Peyer's patch (tissue), 4 donors: Measurements from ENCODE around the gene NEK6. TPM values are rescaled to one million over a fixed set of nuclear protein-coding genes. Genes with fewer than 3 reads are reported as not detected.

ENCODE experiments used
- DNase-seq, 3 donors: peaks; one replicate each; pipeline ENCODE4 v3.0.0-alpha.2; 2017 to 2019
- H3K27ac ChIP-seq, 4 donors: fragments of 200-600 bp; sonication (generic); one replicate each; pipeline ENCODE4 v1.5.1; 2016 to 2019
- H3K27me3 ChIP-seq, 2 donors: fragments of 200-600 bp; sonication (generic); one replicate each; pipeline ENCODE4 v1.5.1; 2019
- H3K36me3 ChIP-seq, 3 donors: fragments of 200-600 bp; sonication (generic); one replicate each; pipeline ENCODE4 v1.5.1; 2016 to 2019
- H3K4me1 ChIP-seq, 4 donors: fragments of 200-600 bp; sonication (generic); one replicate each; pipeline ENCODE4 v1.5.1; 2016 to 2019
- H3K4me3 ChIP-seq, 4 donors: fragments of 200-600 bp; sonication (generic); 1 replicate in 3 of 4; 2 replicates in 1 of 4; pipeline ENCODE4 v1.5.1; 2016 to 2019; ENCODE audit warnings: mild to moderate bottlenecking in 1 of 4
- H3K9me3 ChIP-seq, 4 donors: fragments of 200-600 bp; sonication (generic); one replicate each; pipeline ENCODE4 v1.5.1; 2016 to 2019; ENCODE audit warnings: mild to moderate bottlenecking in 1 of 4
- CTCF ChIP-seq, 6 experiments: fragments of 450-650 bp in 4 of 6; fragments of 200-600 bp in 2 of 6; sonication (generic) in 1 of 6; IDR thresholded peaks; one replicate each; pipeline ENCODE4 v1.5.1; 2017 to 2019; ENCODE audit warnings: antibody characterized with exemption in 6 of 6, mild to moderate bottlenecking in 3 of 6, moderate library complexity in 1 of 6
- POLR2A ChIP-seq, 2 donors: fragments of 450-650 bp; IDR thresholded peaks; one replicate each; pipeline ENCODE4 v1.5.1; 2017; ENCODE audit warnings: antibody characterized with exemption in 2 of 2, mild to moderate bottlenecking in 2 of 2, moderate library complexity in 2 of 2
- total RNA-seq, 4 donors: library from RNA; depleted of rRNA; stranded (reverse); fragments of >200 nt; gene quantifications; one replicate each; pipeline ENCODE4 v1.1.0, GENCODE V29; 2016

Gene NEK6
- total RNA-seq, 4 donors from 2014 or later: 38.4 to 77.6 (median 46.9) TPM

- DNase-seq: no peak
- no peak overlapping the region for H3K4me3 ChIP-seq
- peaks cover 0 to 65% (median 37%) of the 10 kb centered on the region in 4 donors for H3K4me1 ChIP-seq
- H3K9me3 ChIP-seq: no peaks in the 10 kb centered on the region
- no peaks in the 10 kb centered on the region for H3K36me3 ChIP-seq
- peak overlapping the region in 1 of 4 donors; percentile 73 for H3K27ac ChIP-seq
- TF ChIP-seq POLR2A (IDR thresholded peaks at IDR 0.05): no peak
- no peak for TF ChIP-seq CTCF (IDR thresholded peaks at IDR 0.05)
- H3K27me3 ChIP-seq: no peaks in the 10 kb centered on the region
Observed at GRCh38 chr9:124292696-124293593, 35.2 kb downstream of the NEK6 start.

- TF ChIP-seq POLR2A (IDR thresholded peaks at IDR 0.05) (no peak), CTCF (IDR thresholded peaks at IDR 0.05) (peak in 1 of 6 experiments; percentile 28)
- no peaks in the 10 kb centered on the region for H3K36me3 ChIP-seq
- DNase-seq: peak in 1 of 3 donors; percentile 67
- peak overlapping the region in 1 of 4 donors; percentile 73 for H3K27ac ChIP-seq
- H3K27me3 ChIP-seq: no peaks in the 10 kb centered on the region
- H3K4me1 ChIP-seq: peaks cover 0 to 67% (median 37%) of the 10 kb centered on the region in 4 donors
- no peak overlapping the region for H3K4me3 ChIP-seq
- no peaks in the 10 kb centered on the region for H3K9me3 ChIP-seq
Observed at GRCh38 chr9:124293718-124294506, 36.2 kb downstream of the NEK6 start.

GRCh38 chr9:124295159-124295794, 37.5 kb downstream of the NEK6 start:
- TF ChIP-seq CTCF (IDR thresholded peaks at IDR 0.05): no peak
- no peak for TF ChIP-seq POLR2A (IDR thresholded peaks at IDR 0.05)
- no peaks in the 10 kb centered on the region for H3K36me3 ChIP-seq
- H3K27ac ChIP-seq: peak overlapping the region in 1 of 4 donors; percentile 17

GRCh38 chr9:124296094-124296493, 38.3 kb downstream of the NEK6 start:
- Histone ChIP-seq H3K4me3 (no peak overlapping the region), H3K36me3 (no peaks in the 10 kb centered on the region), H3K4me1 (peaks cover 0 to 58% (median 24%) of the 10 kb centered on the region in 4 donors), H3K27ac (peak overlapping the region in 1 of 4 donors; percentile 35), H3K27me3 (no peaks in the 10 kb centered on the region), H3K9me3 (no peaks in the 10 kb centered on the region)
- no peak for DNase-seq
- TF ChIP-seq CTCF (IDR thresholded peaks at IDR 0.05): no peak
- TF ChIP-seq POLR2A (IDR thresholded peaks at IDR 0.05): no peak

More at GRCh38 chr9:124295159-124295794, 37.5 kb downstream of the NEK6 start:
- H3K27me3 ChIP-seq: no peaks in the 10 kb centered on the region
- H3K4me3 ChIP-seq: no peak overlapping the region
- peaks cover 0 to 64% (median 29%) of the 10 kb centered on the region in 4 donors for H3K4me1 ChIP-seq
- no peaks in the 10 kb centered on the region for H3K9me3 ChIP-seq
- DNase-seq: no peak
